CD4-positive, alpha-beta T cell treated with Interleukin-15 for 4 hours (primary cell): ENCODE measurements around the gene NR0B1.

ENCODE experiments used
- DNase-seq: peaks from one replicate; pipeline ENCODE4 v3.0.0-alpha.2; 2020; ENCODE audit warnings: low spot score

Gene NR0B1

GRCh38 chrX:30309139-30309571 is at the start of gene NR0B1:
NR0B1 (minus strand) TSS chrX:30309390; CDS start chrX:30309363, 27 bp downstream.
- no peak for DNase-seq

GRCh38 chrX:30349946-30350345 is 40.8 kb upstream of the NR0B1 start:
- DNase-seq: no peak

GRCh38 chrX:30343206-30343605 is 34.0 kb upstream of the NR0B1 start:
- no peak for DNase-seq

- no peak for DNase-seq
Measured at GRCh38 chrX:30340753-30341152, 31.6 kb upstream of the NR0B1 start.

GRCh38 chrX:30327762-30328161 is 18.6 kb upstream of the NR0B1 start:
- DNase-seq: no peak

GRCh38 chrX:30317308-30317707 is 8.1 kb upstream of the NR0B1 start:
- DNase-seq: no peak

GRCh38 chrX:30313322-30313721 is 4.1 kb upstream of the NR0B1 start:
- no peak for DNase-seq

GRCh38 chrX:30312858-30313257 is 3.7 kb upstream of the NR0B1 start:
- DNase-seq: no peak

GRCh38 chrX:30310429-30311206 is 1.4 kb upstream of the NR0B1 start:
- no peak for DNase-seq

GRCh38 chrX:30308263-30309138 is 689 bp downstream of the NR0B1 start:
- DNase-seq: no peak

- no peak for DNase-seq
Measured at GRCh38 chrX:30307466-30307865, 1.7 kb downstream of the NR0B1 start.

GRCh38 chrX:30304866-30305265 is 4.3 kb downstream of the NR0B1 start:
- DNase-seq: no peak

- no peak for DNase-seq
Measured at GRCh38 chrX:30302956-30303355, 6.2 kb downstream of the NR0B1 start.

GRCh38 chrX:30301963-30302362 is 7.2 kb downstream of the NR0B1 start:
- no peak for DNase-seq

- no peak for DNase-seq
Measured at GRCh38 chrX:30301208-30301607, 8.0 kb downstream of the NR0B1 start.

- DNase-seq: no peak
Measured at GRCh38 chrX:30296408-30297254, 12.6 kb downstream of the NR0B1 start.

- DNase-seq: no peak
Measured at GRCh38 chrX:30283456-30284200, 25.6 kb downstream of the NR0B1 start.

GRCh38 chrX:30282527-30282926 is 26.7 kb downstream of the NR0B1 start:
- no peak for DNase-seq

GRCh38 chrX:30280428-30280827 is 28.8 kb downstream of the NR0B1 start:
- no peak for DNase-seq

- DNase-seq: no peak
Measured at GRCh38 chrX:30278365-30278764, 30.8 kb downstream of the NR0B1 start.

GRCh38 chrX:30275498-30275897 is 33.7 kb downstream of the NR0B1 start:
- no peak for DNase-seq
